UCSD-AML1 (cell line): Measurements from ENCODE around the gene THEM5.
A peak's percentile ranks its signal among the peaks of the same experiment; 100 is the strongest.

Experiments used
- DNase-seq: peaks from one replicate; lab custom pipeline; 2025; ENCODE audit not compliant: unreplicated experiment; lab: John Stamatoyannopoulos, UW

THEM5 gene

DNA sequence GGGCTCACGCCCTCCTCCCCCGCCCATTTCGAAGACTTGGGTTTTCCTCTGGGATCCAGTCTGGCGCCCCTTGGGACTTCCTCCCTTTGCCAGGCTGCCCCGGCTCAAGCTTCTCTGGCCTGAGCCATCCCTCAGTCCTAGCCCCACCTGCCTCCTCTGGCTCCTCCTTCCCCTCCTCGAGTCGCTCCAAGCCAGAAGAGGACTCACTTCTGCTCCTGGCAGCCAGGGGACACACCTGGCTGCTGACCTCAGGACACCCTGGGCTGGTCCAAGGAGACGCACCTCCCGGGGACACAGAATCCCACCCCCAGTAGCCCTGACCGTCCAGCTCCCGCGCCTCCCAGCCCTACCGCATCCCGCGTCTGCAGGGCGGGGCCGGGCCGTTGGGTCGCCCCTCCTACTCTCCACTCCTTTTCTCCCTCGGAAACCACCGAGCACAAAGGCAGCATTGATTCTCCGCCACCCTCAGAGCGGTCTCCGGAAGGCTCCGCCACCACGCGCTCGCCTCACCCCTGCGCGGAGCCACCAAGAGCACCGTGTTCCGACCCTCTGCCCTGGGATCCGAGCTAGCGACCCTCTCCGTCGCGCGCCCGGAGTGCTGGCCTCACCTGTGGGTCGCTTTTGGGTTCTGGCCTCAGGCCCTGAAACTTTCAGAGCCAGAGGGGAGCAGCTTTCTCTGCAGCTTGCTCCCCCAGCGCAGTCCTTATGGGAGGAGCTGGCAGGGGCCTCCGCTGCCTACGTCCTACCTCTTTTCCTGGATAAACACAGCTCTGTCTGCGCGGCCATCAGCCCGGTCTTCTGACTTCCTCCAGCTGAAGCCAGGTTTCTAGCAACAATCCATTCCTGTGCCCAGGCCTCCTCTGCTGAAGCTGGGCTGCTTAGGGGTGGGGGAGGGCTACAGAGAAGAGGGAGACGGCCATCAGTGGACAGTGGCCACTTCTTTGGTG, 13.8 kb downstream of the THEM5 start, which contains the start of gene C2CD4D:
Gene C2CD4D (minus strand): TSS at position 364 of the 947 bp plus-strand sequence. CDS start 831 bp downstream, outside the sequence.
- DNase-seq, result no peak

DNA sequence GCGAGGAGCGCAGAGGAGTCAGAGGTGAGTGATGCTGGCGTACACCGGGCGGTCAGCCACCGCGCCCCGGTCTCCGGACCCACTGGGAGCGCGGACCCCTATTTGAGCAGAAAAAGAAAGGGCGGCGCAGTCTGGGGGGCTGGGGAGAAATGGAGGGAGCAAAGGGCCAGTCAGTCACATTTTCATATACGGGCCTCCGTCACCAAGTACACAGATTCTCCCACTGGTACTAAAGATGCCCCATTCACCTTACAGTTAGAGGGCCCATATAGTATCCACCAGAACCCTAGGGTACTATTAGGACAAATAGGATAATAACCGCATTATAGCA, 14.5 kb downstream of the THEM5 start:
- no peak for DNase-seq

DNA sequence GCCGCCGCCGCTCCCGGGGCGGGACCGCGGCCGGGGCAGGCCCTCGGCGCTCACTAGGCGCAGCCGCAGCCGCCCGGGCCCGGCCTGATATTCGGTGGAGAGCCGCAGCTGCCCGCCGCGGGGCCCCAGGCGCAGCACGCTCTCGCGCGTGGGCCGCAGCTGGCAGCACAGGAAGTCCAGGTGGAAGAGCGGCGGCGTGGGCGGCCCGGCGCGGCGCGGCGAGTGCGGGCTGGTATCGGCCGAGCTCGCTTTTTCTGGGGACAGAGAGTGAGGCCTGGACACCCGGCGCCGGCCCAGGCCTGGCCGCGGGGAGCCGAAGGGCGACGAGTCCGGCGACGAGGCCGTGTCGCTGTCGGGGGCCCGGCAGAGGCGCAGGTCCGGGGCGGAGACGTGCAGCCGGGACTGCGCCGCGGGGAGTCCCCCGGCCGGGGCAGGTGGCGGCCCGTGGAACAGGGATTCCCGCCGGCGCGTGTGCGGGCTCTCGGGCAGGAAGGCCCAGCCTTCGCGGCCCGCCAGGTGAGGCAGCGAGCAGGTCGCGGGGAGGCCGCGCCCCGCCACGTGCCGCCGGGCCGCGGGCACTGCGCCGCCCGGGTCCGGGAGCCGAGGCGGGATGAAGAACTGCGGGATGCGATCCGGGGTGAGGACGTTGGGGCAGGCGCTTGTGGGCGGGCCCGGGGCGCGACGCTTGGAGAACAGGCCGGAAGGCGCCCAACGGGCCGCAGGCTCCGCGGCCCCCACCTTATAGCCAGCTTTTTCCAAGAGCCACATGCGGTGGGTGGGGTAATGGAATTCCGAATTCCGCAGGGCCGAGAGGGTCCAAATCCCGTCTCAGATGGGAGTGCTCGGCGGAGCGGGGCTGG, 15.1 kb downstream of the THEM5 start:
- no peak for DNase-seq

DNA sequence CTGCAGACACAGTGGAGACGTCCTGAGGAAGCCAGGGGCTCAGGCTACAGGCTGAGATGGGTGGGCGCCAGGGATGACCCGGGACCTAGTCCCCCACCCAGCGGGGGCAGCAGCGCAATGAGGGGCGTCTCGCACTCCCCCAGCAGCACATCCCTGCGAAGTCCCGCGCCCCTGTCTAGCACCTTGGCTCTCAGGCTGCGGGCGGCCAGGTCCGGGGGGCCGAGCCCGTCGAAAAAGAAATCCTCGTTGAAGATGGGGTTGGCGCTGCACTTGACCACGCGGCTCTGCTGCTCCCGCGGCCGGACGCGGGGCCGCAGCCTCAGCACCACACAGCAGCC, 15.7 kb downstream of the THEM5 start:
- DNase-seq, result no peak

DNA sequence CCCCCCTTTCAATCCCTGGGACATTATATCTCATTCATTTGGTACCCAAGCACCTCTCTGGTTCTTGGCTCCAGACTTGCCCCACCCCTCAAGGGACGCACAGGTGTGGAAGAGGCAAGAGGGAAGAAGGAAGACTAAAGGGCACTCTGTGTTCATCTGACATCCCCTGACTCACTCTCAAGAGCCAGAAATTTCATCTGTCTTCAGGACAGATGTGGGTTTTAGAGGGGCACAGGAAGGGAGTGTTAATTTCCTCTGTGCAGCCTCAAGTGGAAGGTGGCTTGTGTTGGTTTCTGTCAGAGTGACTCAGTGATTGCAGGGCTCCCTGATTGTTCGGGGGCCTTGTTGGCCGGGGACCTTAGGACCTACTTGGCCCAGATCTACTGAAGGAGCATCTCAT, 16.3 kb downstream of the THEM5 start:
- no peak for DNase-seq

DNA sequence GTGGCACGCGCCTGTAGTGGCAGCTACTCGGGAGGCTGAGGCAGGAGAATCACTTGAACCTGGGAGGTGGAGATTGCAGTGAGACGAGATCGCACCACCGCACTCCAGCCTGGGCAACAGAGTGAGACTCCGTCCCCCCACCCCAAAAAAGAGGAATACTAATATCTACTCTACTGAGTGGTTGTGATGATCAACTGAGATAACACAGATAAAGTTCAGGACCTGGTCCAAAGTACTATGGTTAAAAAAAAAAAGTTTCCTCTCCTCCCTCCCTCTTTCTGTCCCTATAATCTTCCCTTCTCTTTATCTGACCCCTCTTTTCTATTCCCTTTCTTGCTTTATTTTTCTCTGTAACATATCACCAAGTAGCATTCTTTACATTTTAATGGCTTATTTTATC, 17.9 kb downstream of the THEM5 start:
- DNase-seq, result no peak

DNA sequence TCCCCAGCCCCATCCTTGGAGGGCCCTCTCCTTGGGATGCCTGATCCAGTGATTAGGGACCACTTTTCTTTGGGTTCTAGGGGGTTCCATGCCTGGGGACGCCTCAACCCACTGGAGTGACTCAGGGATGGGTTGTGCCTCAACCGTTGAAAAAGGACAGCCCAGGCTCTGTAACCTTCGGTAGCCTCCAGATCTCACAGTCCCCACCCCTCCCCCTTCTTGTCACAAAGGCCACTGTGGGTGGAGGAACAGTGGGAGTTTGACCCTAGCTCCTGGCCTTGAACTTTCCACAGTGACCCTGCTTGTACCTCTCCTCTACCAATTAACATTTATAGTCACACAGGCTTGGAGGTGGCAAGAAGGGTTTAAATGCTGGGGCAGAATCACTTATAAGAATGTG, 19.3 kb downstream of the THEM5 start:
- no peak for DNase-seq

DNA sequence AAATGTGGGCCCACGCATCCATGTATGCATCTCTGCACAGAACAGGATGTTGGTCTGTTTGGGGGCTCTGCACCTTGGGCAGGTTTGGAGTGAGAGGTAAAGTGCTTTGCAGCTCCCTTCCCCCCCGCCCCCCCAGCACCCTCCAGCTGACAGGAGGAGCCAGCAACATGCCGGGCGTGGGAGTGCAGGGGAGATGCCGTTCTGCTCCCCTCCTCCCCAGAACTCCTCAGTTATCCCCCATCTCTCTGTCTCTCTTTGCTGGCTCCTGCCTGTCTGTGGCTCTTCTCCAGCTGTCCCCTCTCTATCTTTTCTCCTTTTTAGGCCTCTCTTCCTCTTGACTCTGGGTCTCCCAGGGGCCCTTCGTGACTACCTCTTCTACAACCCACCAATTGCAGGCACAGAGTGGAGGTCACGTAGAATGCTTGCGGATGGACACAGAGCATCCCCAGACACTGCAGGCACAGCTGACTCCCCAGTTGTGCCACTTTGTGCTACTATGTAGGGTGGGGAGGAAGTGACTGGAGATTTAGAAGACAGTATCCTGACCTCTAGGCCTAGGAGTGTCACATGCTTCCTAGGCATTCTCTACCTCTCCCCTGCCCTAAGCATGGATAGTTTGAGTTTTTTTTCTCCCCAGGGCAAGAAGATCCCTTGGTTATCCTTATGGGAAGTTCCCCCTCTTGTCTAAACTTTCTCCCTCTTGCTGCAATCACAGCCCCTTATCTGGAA, 20.2 kb downstream of the THEM5 start:
- DNase-seq, result no peak

DNA sequence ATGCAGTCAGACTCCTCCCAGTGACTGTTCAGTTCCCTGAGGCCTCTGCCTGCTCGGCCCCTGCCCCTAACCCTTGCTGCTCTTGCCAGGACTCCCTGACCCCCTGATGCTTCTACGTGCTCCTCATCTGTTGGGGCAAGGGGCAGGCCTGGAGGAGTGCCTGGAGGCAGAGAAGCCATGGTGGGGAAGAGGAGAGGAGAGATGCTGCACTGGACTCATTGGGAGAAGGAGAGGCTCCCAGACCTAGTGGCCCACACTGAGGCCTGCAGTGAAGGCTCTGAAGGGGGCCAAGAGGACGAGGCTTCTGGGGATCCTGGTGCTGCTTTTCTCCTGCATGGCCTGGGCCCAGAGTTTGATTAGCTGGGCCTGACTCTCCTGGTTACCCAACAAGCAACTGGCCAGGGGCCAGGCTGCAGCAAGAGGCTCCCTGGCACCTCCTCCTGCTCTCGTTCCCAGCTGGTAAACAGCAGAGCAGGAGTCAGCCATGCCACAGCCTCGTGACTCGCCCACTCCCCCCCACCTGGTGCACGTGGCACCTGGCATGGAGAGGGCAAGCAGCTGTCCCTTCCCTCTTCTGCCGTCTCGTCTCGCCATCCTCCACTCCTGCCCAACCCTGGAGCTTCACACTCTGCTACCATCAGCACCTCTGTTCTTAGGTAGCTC, 21.1 kb downstream of the THEM5 start:
- no peak for DNase-seq

DNA sequence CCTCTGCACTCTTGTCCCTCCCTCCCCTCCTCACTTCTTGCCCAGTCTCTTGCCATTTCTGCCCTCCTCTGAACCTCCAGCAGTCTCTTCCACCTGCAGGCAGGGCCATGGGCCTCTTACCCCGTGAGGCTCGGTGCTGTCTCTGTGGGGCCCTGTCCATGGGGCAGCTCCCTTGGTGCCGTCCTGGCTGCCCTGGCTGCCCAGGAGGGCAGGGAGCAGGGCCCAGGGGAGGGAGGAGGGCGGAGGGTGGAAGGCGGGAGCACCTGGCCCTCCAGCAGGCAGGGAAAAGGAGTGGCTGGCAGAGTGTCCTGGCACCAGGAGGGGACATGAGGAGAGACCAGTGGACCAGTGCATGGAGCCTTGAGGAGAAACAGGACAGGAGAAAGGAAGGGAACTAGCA, 21.9 kb downstream of the THEM5 start, which contains the start of gene RORC:
Gene RORC (minus strand): TSS at position 198 of the 400 bp plus-strand sequence. CDS start 38 bp downstream, at position 160.
- DNase-seq, result no peak

DNA sequence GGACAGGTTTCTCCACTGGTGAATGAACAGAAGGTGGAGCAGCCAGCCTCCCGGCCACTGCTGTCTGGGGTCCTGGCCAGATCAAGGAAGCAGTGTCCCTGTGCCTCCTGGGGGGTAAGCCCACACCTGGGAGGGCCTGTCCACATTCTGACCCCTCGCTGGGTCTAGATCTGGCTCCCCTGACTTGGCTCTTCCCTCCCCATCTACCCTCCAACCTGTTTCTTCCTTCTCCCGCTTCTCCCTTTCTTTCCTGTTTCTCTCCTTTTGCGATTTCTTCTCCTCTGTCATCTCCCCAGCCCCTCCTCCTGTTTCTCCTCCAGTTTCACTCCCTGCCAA, 22.3 kb downstream of the THEM5 start:
- DNase-seq, result no peak

DNA sequence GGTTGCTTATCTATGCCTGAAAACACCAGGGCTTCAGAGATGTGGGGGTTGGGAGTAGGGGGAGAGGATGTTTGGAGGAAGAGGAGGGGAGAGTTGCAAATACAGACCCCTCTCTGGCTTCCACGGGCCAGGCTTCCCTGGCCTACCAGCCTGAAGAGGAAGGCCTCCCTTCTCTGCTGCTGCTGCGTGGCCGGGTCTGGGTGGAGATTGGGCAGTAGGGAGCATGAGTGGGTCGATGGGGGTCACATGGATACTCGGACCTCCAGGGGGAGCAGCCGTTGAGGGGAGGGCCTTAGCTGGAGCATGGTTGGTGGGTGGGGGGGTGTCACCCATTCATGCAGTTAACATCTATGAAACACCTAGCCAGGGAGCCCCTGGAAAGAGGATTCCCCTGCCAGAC, 23.5 kb downstream of the THEM5 start:
- DNase-seq, result peak; percentile 40

DNA sequence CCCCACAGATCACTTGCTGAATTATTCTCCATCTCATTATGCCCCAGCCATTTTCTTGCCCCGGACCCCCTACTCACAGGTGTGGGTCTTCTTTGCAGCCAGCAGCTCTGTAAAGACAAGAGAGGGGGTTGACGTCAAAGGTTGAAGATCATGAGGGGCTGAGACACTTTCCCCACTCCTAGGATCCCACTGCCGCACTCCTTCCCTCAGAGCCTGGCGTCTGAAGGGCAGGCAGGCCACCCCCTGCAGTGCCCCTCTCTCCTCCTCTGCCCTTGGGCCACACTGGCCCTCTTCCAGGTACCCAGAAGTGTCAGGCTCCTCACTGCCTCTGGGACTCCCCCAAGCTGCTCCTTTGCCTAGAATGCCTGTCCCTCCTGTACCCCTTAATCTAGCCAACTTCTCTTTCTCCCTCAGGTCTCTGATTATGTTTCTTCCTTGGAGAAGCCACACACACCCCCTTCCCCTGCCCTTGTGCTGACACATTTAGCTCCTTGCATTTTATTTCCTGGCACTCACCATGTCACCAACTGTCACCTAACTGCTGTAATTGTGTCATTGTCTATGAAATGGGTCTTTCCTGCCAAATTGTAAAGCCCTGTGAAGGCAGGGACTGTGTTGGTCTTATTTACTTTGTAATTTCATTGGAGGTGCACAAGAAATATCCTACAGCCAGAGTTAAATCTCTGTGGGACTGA, 24.0 kb downstream of the THEM5 start:
- no peak for DNase-seq

DNA sequence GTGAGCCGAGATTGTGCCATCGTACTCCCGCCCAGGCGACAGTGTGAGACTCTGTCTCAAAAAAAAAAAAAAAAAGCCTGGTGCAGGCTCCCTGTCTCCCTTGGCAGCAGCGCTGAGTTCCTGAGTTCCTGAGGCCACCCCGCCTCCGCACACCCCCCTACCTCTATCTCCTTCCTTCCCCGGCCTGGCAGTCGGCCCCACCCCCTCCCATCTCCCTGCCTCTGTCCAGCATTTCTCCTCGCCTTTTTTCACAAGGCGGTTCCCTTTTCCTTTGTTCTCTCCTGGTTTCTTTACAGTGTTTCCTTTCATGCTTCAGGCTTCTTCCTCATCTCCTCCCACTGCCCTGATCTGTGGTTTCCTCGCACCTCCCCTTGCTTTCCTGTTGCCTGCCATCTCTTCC, 24.6 kb downstream of the THEM5 start:
- peak; percentile 83 for DNase-seq

DNA sequence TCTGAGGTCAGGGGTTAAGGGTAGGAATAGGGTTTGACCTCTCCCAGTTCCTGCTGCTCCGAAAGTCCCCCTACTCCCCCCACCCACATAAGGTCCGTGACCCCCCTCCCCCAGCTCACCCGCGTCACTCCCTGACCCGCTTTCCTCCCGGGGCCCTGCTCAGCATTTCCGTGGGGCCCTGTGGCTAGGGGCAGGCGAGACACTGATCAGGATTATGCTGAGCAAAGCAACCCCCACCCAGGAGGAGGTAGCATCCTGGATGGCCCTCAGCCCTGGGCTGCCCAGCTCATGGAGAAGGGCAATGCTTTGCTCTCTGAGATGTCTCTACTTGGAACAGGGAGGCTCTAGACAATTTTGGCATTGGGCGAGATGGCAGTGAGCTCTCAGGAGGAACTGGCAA, 25.7 kb downstream of the THEM5 start:
- DNase-seq, result peak; percentile 35

DNA sequence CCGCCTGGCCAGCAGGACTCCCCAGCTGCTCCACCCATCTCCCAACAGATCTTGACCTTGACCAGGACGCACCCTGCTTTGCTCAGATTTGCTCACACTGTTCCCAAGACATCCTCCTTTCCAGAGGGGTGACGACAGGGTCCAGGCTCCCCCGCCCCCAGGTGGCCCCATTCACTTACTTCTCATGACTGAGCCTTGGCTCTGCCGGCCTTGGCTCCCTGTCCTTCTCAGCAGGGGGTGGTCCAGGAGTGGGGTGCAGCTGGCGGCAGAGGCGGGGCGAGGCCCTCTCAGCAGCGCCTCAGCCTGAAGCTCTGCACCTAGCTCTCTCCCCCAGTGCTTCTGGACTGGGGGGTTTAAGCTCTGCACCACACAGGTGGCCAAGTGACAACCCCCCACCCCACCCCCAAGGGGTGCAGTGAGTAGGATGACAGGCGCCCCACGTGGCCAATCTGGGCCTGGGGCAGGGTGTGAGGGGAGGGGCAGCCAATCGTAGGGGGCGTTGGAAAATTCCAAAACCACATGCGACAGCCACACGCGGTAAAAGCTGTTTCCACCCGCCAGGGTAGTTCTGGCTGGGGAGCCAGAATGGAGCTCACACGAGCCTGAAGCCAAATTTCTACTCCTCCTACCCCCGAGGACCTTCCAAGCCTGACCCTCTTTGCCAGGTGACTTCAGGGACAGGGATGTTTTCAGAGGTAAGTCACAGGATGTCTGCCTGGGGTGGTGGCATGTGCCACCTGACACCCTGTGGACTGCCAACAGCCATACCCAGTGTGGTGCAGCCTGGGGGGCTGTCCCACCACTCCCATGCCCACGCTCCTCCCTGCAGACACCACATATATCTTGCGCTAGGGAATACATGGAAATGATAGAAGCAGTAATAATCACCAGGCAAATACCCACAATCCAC, 27.5 kb downstream of the THEM5 start:
- DNase-seq, result no peak

DNA sequence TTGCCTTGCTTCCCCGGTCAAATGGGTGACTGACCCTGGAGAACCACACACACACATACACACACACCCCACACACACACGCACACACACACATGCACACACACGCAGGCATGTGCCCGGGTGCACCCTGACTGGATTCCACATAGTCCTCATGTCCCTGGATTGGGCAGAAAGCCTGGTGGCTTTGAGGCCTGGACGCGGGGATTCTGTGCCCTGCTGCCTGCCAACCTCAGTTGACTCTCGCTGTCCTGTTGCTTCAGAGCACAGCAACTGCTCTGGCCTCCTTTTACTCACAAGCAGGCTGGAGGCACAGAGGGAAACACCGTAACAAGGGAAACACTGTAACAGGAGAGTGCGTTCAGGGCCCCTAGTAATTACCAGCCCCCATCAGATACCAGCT, 28.3 kb downstream of the THEM5 start:
- DNase-seq, result no peak

DNA sequence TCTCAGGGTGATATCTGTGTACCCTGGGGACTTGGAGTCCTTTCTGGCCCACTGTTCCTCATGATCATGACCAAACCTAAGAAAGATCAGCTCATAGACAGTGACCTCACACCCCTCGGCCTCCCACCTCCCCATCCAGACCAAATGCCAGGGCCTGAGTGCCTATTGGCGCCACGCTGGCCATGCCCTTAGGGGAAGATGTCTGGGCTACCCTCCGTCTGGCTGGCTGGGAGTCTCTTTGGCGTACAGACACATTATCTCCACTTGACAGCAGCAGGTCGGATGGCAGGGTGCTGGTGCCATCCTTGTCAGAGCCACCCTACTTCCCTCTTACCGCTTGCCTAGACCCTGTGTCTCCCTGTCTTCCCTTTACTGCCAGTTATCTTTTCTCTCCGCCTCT, 30.3 kb downstream of the THEM5 start:
- no peak for DNase-seq

DNA sequence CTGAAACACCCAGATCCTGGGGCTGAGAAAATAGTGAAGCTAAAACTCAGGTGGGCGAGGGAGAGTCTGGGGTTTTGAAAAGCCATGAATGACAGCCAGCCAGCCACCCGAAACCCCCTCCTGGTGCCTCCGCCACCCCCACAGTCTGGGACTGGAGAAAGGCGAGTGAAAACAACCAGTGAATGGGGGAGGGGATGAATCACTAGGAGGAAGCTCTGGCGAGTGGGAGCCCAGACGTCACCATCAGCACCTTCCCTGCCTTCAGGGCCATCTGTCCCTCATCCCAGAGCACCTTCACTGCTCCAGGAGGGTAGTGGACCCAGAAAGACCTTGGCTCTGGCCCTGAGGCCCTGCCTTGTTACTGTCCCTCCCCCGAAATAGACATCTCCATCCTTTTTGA, 31.1 kb downstream of the THEM5 start:
- DNase-seq, result peak; percentile 24
